ENCODE data around the gene TMOD1. TPM values are rescaled to one million over a fixed set of nuclear protein-coding genes. Genes with fewer than 3 reads are reported as not detected.

Gene TMOD1
- polyA plus RNA-seq, 1 of the 3 experiments (the other 2 are of a cell fraction), result 0.54 TPM

- Histone ChIP-seq H3K9me3 (no peaks in the 10 kb centered on the region), H3K27me3 (ENCODE audit: insufficient read depth) (no peaks in the 10 kb centered on the region), H3K4me2 (no peak overlapping the region), H3K9me2 (no peaks in the 10 kb centered on the region), H3K9ac (no peak overlapping the region), H3K79me2 (ENCODE audit: insufficient read depth) (no peaks in the 10 kb centered on the region), H3K4me3 (ENCODE audit: low read depth in 2 of 2, low read length in 1 of 2) (no peak overlapping the region), H3K4me1 (ENCODE audit: control insufficient read depth in 1 of 2, insufficient read depth in 2 of 2, low read depth in 1 of 2, low read length in 1 of 2) (peaks cover 0 to 10% of the 10 kb centered on the region in 2 experiments; a peak in 1 of 4 replicates), H2AFZ (ENCODE audit: low read depth) (no peak overlapping the region), H3F3A (replicated peaks; ENCODE audit: insufficient read depth) (no peaks in the 10 kb centered on the region), H4K20me1 (ENCODE audit: insufficient read depth) (no peaks in the 10 kb centered on the region), H3K27ac (ENCODE audit: low read depth in 2 of 2, low read length in 1 of 2) (no peak overlapping the region), H3K36me3 (replicated peaks in 1 of 2; ENCODE audit: control insufficient read depth in 1 of 2, insufficient read depth in 2 of 2, low read length in 1 of 2) (peaks cover 0 to 4% of the 10 kb centered on the region in 2 experiments)
- WGBS (ENCODE audit: low lambda C conversion rate), result 63% methylated on average over 5 of the region's 5 CpGs
- no peak for TF ChIP-seq GATA2 (CRISPR knock-in tag; IDR thresholded peaks at IDR 0.05)
- DNase-seq, result no peak
- CTCF ChIA-PET, result interaction anchor here (0.6 to 2.8 kb wide), 6 partner anchors 11 to 162 kb away, joined by 3 to 13 read pairs (median 4); partner anchors contain the start of gene TMOD1
- POLR2A ChIA-PET, result no interaction called here
Observed at GRCh38 chr9:97548379-97548778, 46.9 kb downstream of the TMOD1 start.

GRCh38 chr9:97548819-97549540, 47.5 kb downstream of the TMOD1 start:
- no peak for TF ChIP-seq YY1 (IDR thresholded peaks at IDR 0.05; ENCODE audit: low read depth)
- TF ChIP-seq SMC3 (IDR thresholded peaks at IDR 0.05; ENCODE audit: low read depth, low read length), result no peak
- Histone ChIP-seq H3K27ac (ENCODE audit: low read depth in 2 of 2, low read length in 1 of 2) (no peak overlapping the region), H3K4me2 (no peak overlapping the region), H3K27me3 (ENCODE audit: insufficient read depth) (no peaks in the 10 kb centered on the region), H3K9ac (no peak overlapping the region), H2AFZ (ENCODE audit: low read depth) (no peak overlapping the region), H3K79me2 (ENCODE audit: insufficient read depth) (no peaks in the 10 kb centered on the region), H3F3A (replicated peaks; ENCODE audit: insufficient read depth) (no peaks in the 10 kb centered on the region), H3K9me3 (no peaks in the 10 kb centered on the region), H4K20me1 (ENCODE audit: insufficient read depth) (no peaks in the 10 kb centered on the region), H3K9me2 (no peaks in the 10 kb centered on the region), H3K4me3 (ENCODE audit: low read depth in 2 of 2, low read length in 1 of 2) (no peak overlapping the region), H3K4me1 (ENCODE audit: control insufficient read depth in 1 of 2, insufficient read depth in 2 of 2, low read depth in 1 of 2, low read length in 1 of 2) (peaks cover 0 to 9% of the 10 kb centered on the region in 2 experiments; a peak in 1 of 4 replicates), H3K36me3 (replicated peaks in 1 of 2; ENCODE audit: control insufficient read depth in 1 of 2, insufficient read depth in 2 of 2, low read length in 1 of 2) (peaks cover 0 to 4% of the 10 kb centered on the region in 2 experiments)
- CTCF ChIA-PET, result interaction anchor here (1.0 to 2.8 kb wide), 6 partner anchors 12 to 163 kb away, joined by 3 to 13 read pairs (median 4); partner anchors contain the start of gene TMOD1
- no peak for DNase-seq
- WGBS (ENCODE audit: low lambda C conversion rate), result 38% methylated on average over 3 of the region's 3 CpGs
- POLR2A ChIA-PET, result no interaction called here

- H3K9me2 ChIP-seq, result no peaks in the 10 kb centered on the region
- H3K4me3 ChIP-seq (ENCODE audit: low read depth in 2 of 2, low read length in 1 of 2), result no peak overlapping the region
- peaks cover 0 to 4% of the 10 kb centered on the region in 2 experiments for H3K36me3 ChIP-seq (replicated peaks in 1 of 2; ENCODE audit: control insufficient read depth in 1 of 2, insufficient read depth in 2 of 2, low read length in 1 of 2)
- no peaks in the 10 kb centered on the region for H3K27me3 ChIP-seq (ENCODE audit: insufficient read depth)
- H3K27ac ChIP-seq (ENCODE audit: low read depth in 2 of 2, low read length in 1 of 2), result no peak overlapping the region
- H3K9me3 ChIP-seq, result no peaks in the 10 kb centered on the region
- no peak overlapping the region for H3K4me2 ChIP-seq
- CTCF ChIA-PET, result no interaction called here
- TF ChIP-seq MXI1 (IDR thresholded peaks at IDR 0.05; ENCODE audit: low read depth, low read length), result no peak
- no peak for TF ChIP-seq EP300 (IDR thresholded peaks at IDR 0.05; ENCODE audit: borderline replicate concordance in 1 of 2, low read depth in 1 of 2, low read length in 1 of 2)
- TF ChIP-seq POLR2AphosphoS5 (IDR thresholded peaks at IDR 0.05; ENCODE audit: low read depth, low read length), result no peak
- TF ChIP-seq TAF1 (IDR thresholded peaks at IDR 0.05; ENCODE audit: borderline replicate concordance, low read depth, low read length), result no peak
- no peak for TF ChIP-seq MAX (IDR thresholded peaks at IDR 0.05; ENCODE audit: low read depth)
- no peak for TF ChIP-seq REST (IDR thresholded peaks at IDR 0.05; ENCODE audit: low read depth, low read length)
- POLR2A ChIA-PET, result no interaction called here
- no peak overlapping the region for H2AFZ ChIP-seq (ENCODE audit: low read depth)
- 63% methylated on average over 1 of the region's 1 CpG for WGBS (ENCODE audit: low lambda C conversion rate)
- DNase-seq, result no peak
- H3K9ac ChIP-seq, result no peak overlapping the region
- H3K79me2 ChIP-seq (ENCODE audit: insufficient read depth), result no peaks in the 10 kb centered on the region
- no peaks in the 10 kb centered on the region for H3F3A ChIP-seq (replicated peaks; ENCODE audit: insufficient read depth)
- no peaks in the 10 kb centered on the region for H4K20me1 ChIP-seq (ENCODE audit: insufficient read depth)
- H3K4me1 ChIP-seq (ENCODE audit: control insufficient read depth in 1 of 2, insufficient read depth in 2 of 2, low read depth in 1 of 2, low read length in 1 of 2), result peaks cover 0 to 23% of the 10 kb centered on the region in 2 experiments; a peak in 1 of 4 replicates
Observed at GRCh38 chr9:97550386-97550785, 48.9 kb downstream of the TMOD1 start.
